ENCODE data around the gene HOXC10.

Gene HOXC10

DNA sequence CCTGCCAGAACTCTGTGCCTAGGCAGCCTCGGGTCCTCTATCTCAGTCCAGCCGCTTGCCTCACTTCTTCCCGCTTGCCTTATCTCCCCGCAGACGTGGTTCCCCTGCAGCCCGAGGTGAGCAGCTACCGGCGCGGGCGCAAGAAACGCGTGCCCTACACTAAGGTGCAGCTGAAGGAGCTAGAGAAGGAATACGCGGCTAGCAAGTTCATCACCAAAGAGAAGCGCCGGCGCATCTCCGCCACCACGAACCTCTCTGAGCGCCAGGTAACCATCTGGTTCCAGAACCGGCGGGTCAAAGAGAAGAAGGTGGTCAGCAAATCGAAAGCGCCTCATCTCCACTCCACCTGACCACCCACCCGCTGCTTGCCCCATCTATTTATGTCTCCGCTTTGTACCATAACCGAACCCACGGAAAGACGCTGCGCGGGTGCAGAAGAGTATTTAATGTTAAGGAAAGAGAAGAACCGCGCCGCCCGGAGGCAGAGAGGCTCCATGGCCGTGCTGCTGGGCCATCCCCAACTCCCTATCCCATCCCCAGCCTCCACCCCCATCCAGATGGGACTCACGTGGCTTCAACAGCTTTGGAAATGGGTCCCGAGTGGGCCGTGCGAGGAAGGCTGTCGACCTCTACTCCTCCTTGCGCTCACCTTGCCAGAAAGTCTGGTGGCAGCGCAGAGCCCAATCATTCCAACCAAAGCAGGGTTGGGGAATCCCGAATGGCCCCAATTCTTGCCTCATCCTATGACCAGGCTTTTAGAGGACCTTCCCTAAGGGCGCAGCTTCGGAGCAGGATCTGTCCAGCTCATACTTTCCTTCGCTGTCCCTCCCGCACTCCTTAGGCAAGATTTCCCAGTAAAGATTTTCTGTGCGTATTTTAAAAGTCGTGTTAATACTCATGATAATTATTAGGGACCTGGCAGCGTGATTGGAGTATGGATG, 39.8 kb upstream of the HOXC10 start:
- no peak overlapping the region for H3K27ac ChIP-seq
- H3K4me3 ChIP-seq: no peak overlapping the region
- no peak for DNase-seq (ENCODE audit: low spot score)
- TF ChIP-seq CTCF (IDR thresholded peaks at IDR 0.05): no peak

GRCh38 chr12:53947743-53948142, 37.2 kb upstream of the HOXC10 start:
- no peak overlapping the region for H3K4me3 ChIP-seq
- DNase-seq (ENCODE audit: low spot score): no peak
- no peak for TF ChIP-seq CTCF (IDR thresholded peaks at IDR 0.05)

DNA sequence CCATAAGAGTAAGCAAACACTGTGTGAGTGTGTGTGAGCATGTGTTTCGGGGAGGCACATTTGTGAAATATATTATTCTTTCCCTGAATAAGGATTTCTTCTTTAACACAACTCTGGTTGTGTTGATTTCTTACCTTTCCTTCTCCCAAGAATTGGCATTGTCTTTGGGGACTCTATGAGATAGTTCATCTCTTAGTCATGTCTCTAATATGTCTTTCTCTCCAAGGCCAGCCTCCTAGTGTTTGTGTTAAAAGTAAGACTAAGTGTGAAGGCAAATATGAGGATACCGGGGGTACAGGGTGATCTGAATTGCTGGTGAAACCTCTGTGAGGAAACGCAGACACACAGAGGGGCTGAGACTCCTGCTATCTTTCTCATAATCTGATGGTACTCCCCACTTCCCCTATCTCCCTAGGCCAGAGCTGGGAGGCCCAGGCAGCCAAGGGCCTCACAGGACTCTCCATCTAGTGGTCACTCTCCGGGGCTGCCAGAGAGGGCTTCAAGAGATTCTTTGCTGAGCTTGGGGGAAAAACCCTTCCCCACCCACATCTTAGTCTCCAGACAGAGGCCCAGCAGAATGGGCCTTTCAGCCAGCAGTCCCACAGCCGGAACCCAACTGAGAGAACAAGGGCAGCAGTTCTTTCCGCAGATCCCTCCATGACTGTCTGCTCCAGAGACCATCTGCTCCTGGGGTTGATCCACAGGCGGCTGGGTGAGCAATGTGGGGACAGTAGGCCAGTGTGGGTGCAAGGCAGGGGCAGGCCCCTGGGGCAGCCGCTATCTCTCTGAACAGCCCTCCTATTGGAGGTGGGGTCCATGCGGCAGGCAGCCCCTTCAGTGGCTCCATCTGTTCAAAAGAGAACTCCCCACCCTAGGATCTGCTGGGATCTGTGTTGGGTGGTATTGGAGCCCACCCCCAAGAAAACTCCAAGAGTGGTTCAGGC, 36.0 kb upstream of the HOXC10 start:
- TF ChIP-seq CTCF (IDR thresholded peaks at IDR 0.05): no peak
- Histone ChIP-seq H3K4me3 (no peak overlapping the region), H3K27ac (no peak overlapping the region)
- no peak for DNase-seq (ENCODE audit: low spot score)

More at GRCh38 chr12:53947743-53948142, 37.2 kb upstream of the HOXC10 start:
- no peak overlapping the region for H3K27ac ChIP-seq

- TF ChIP-seq CTCF (IDR thresholded peaks at IDR 0.05): no peak
- Histone ChIP-seq H3K4me3 (no peak overlapping the region), H3K27ac (no peak overlapping the region)
- DNase-seq (ENCODE audit: low spot score): no peak
These were observed 35.1 kb upstream of the HOXC10 start for GRCh38 chr12:53949631-53950436.

- H3K27ac ChIP-seq: no peak overlapping the region
- DNase-seq (ENCODE audit: low spot score): no peak
- TF ChIP-seq CTCF (IDR thresholded peaks at IDR 0.05): no peak
- no peak overlapping the region for H3K4me3 ChIP-seq
These were observed 34.5 kb upstream of the HOXC10 start for GRCh38 chr12:53950437-53950773.

DNA sequence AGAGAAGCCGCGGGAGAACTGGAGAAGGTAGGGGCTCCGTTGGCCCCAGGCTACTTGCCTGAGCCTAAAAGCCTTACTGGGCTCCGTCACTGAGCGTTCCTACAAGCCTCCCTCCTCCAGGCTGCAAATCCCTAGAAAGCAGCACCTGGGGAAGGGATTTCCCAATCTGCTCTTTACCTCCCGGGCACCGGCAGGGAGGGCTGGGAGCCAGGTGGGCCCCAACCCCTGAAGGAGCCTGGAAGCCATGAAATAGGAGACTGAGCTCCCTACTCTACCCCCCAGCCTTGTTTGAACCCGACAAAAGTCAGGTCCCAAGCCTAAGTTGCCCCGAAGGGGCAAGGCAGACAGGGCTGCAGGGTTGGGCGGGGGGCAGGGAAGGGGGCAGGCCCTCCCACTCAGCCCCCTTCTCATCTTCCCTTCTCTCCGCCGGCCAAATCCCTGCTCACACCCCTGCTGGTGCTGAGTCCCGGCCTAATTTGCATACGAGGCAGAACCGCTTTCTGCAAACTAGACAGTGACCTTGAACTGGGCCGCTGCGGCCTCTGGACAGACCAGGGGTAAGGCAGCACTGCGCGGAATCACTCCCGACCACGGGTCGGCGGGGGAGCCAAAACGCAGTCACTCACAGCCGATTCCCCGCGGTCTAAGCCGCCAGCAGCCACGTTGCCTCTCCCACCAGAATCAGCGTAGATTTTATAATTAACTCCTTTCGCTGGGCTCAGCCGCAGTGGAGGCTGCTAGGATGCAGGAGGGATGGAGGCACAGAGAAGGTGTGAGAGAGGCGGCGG, 34.0 kb upstream of the HOXC10 start:
- no peak for DNase-seq (ENCODE audit: low spot score)
- no peak for TF ChIP-seq CTCF (IDR thresholded peaks at IDR 0.05)
- H3K27ac ChIP-seq: no peak overlapping the region
- H3K4me3 ChIP-seq: no peak overlapping the region

Measured in coronary artery (tissue), 2 donors.